GM12878 (cell line): Measurements from ENCODE around the gene DPH7. TPM values are rescaled to one million over a fixed set of nuclear protein-coding genes. Genes with fewer than 3 reads are reported as not detected.

Experiments
- ASH2L ChIP-seq: fragments of 300-600, 200-600 bp; sonication (generic); IDR thresholded peaks from 2 replicates; pipeline ENCODE4 v1.6.1; 2017; ENCODE audit warnings: low read depth, mild to moderate bottlenecking, borderline replicate concordance
- BRCA1 ChIP-seq: IDR thresholded peaks from 2 replicates; pipeline ENCODE4 v1.6.1; 2011; ENCODE audit warnings: low read depth, low read length, improper control_type of control experiment
- E2F4 ChIP-seq: IDR thresholded peaks from 2 replicates; pipeline ENCODE4 v1.6.1; 2012; ENCODE audit warnings: low read depth, low read length, improper control_type of control experiment
- GABPA ChIP-seq: IDR thresholded peaks from 2 replicates; pipeline ENCODE4 v1.6.1; 2014; ENCODE audit warnings: antibody characterized with exemption, low read depth, mild to moderate bottlenecking, inconsistent platforms
- MYB ChIP-seq: fragments of 150-350 bp; IDR thresholded peaks from 2 replicates; pipeline ENCODE4 v1.6.1; 2014; ENCODE audit warnings: mild to moderate bottlenecking, low read depth, low read length, borderline replicate concordance
- NBN ChIP-seq: fragments of 450-650 bp; IDR thresholded peaks from 2 replicates; pipeline ENCODE4 v1.6.1; 2016
- NFYA ChIP-seq: IDR thresholded peaks from 2 replicates; pipeline ENCODE4 v1.6.1; 2011; ENCODE audit warnings: low read depth, mild to moderate bottlenecking, low read length, improper control_type of control experiment, borderline replicate concordance
- NR2C1 ChIP-seq: fragments of 450-650 bp; IDR thresholded peaks from 2 replicates; pipeline ENCODE4 v1.6.1; 2017; ENCODE audit warnings: antibody characterized with exemption, mild to moderate bottlenecking, moderate library complexity
- POLR2AphosphoS2 ChIP-seq: IDR thresholded peaks from 2 replicates; pipeline ENCODE4 v1.6.1; 2011; ENCODE audit warnings: low read depth, mild to moderate bottlenecking, low read length, improper control_type of control experiment, moderate library complexity
- RAD21 ChIP-seq: IDR thresholded peaks from 2 replicates; pipeline ENCODE4 v1.6.1; 2011; ENCODE audit warnings: mild to moderate bottlenecking, low read depth, low read length, moderate library complexity; ENCODE audit not compliant: insufficient read depth
- RB1 ChIP-seq: fragments of 450-650 bp; formaldehyde crosslinking; IDR thresholded peaks from 2 replicates; pipeline ENCODE4 v1.6.1; 2017; ENCODE audit warnings: mild to moderate bottlenecking, borderline replicate concordance
- RCOR1 ChIP-seq: conservative IDR thresholded peaks from 2 replicates; pipeline ENCODE4 v1.6.1; 2012; ENCODE audit warnings: low read depth, low read length, improper control_type of control experiment
- SIX5 ChIP-seq: IDR thresholded peaks from 2 replicates; pipeline ENCODE4 v1.6.1; 2011; ENCODE audit warnings: mild to moderate bottlenecking, low read depth, low read length, moderate library complexity; ENCODE audit not compliant: severe bottlenecking
- SMAD5 ChIP-seq: IDR thresholded peaks from 2 replicates; pipeline ENCODE4 v1.6.1; 2016; ENCODE audit warnings: antibody characterized with exemption, low read depth
- STAT1 ChIP-seq: fragments of 450-650 bp; conservative IDR thresholded peaks from 2 replicates; pipeline ENCODE4 v1.6.1; 2014; ENCODE audit warnings: antibody characterized with exemption, mild to moderate bottlenecking
- WRNIP1 ChIP-seq: IDR thresholded peaks from 2 replicates; pipeline ENCODE4 v1.6.1; 2011; ENCODE audit warnings: low read depth, low read length, improper control_type of control experiment, borderline replicate concordance
- ZBTB33 ChIP-seq: fragments of 450-650 bp; IDR thresholded peaks from 2 replicates; pipeline ENCODE4 v1.6.1; 2017; ENCODE audit warnings: mild to moderate bottlenecking
- ZNF217 ChIP-seq: fragments of 450-650 bp; IDR thresholded peaks from 2 replicates; pipeline ENCODE4 v1.6.1; 2017; ENCODE audit warnings: antibody characterized with exemption, mild to moderate bottlenecking
- ZNF274 ChIP-seq: IDR thresholded peaks from one replicate; pipeline ENCODE4 v1.8.0; 2011; ENCODE audit not compliant: insufficient read length, insufficient read depth
- polyA plus RNA-seq, 11 experiments: library from polyadenylated mRNA; depleted of rRNA in 4 of 11; unstranded in 6 of 11; stranded (reverse) in 5 of 11; fragments of >200 nt; fragmentation: Nextera tagmentation in 4 of 11; fragmentation: Illumina TruSeq in 1 of 11; extraction: Ambion mirVana in 4 of 11; extraction: Trizol in 1 of 11; gene quantifications; 1 replicate in 1 of 11; 2 replicates in 10 of 11; pipeline versions ENCODE4 v1.2.1 to v1.2.3, GENCODE V29; 2011 to 2016; ENCODE audit warnings: inconsistent platforms in 2 of 11, missing spikeins in 2 of 11, low read depth in 1 of 11
- total RNA-seq, 4 experiments: library from RNA; depleted of rRNA in 3 of 4; stranded (reverse); fragments of >200 nt in 3 of 4; fragmentation: Illumina TruSeq in 1 of 4; extraction: Trizol in 1 of 4; gene quantifications; 2 replicates each; pipeline versions ENCODE4 v1.2.1 to v1.2.3, GENCODE V29; 2013 to 2021
- TF ChIP-seq, protein P1 (sequence below): fragments of 450-650 bp; IDR thresholded peaks from 2 replicates; pipeline ENCODE4 v1.6.1; 2017; ENCODE audit warnings: antibody characterized with exemption, mild to moderate bottlenecking, moderate library complexity
- TF ChIP-seq, protein P2 (sequence below): fragments of 450-650 bp; IDR thresholded peaks from 2 replicates; pipeline ENCODE4 v1.6.1; 2016; ENCODE audit warnings: mild to moderate bottlenecking
- TF ChIP-seq, protein P3 (sequence below): IDR thresholded peaks from 2 replicates; pipeline ENCODE4 v1.6.1; 2011; ENCODE audit warnings: mild to moderate bottlenecking, low read depth, low read length, moderate library complexity; ENCODE audit not compliant: insufficient replicate concordance

DPH7 gene
- total and polyA plus RNA-seq, 10 of the 15 experiments (the other 5 are each of a cell fraction or from before 2014, with no cell fraction given) = 8.7 to 40.0 (median 28.1) TPM

DNA sequence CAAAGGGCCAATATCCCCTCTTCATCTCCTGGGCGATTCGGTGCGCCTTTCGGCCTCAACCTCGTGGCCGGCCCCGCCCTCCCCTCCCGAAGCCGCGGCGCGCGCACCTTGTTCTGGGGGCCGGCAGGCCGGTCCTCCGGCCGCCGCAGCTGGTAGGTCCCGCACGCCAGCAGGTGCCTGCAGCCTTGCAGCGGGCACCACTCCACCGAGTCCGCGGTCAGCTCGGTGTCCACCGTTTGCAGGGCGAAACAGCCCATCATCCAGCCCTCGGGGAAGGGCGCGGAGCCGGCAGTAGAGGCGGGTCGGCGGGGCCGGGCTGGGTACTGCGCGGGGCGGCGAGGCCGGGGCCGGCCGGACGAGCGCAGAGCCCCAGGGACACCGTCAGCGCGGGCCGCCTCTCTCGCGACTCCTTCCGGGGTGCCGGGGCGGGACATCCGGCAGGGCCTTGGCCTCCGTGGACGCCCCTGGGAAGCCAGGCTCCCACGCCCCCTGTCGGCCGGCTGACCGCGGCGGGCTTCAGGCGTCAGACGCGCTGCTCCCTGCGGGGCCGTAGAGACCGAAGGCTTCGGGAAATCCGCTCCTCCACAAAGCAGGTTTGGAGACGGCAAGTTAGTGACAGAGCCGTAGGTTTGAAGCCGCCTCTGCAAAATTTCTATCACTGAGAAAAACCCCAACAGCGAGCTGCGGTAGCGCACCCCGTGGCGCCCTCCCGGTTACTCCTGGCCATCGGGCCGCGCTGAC, at the start of gene DPH7 (continued):
- TF ChIP-seq, protein P1, sequence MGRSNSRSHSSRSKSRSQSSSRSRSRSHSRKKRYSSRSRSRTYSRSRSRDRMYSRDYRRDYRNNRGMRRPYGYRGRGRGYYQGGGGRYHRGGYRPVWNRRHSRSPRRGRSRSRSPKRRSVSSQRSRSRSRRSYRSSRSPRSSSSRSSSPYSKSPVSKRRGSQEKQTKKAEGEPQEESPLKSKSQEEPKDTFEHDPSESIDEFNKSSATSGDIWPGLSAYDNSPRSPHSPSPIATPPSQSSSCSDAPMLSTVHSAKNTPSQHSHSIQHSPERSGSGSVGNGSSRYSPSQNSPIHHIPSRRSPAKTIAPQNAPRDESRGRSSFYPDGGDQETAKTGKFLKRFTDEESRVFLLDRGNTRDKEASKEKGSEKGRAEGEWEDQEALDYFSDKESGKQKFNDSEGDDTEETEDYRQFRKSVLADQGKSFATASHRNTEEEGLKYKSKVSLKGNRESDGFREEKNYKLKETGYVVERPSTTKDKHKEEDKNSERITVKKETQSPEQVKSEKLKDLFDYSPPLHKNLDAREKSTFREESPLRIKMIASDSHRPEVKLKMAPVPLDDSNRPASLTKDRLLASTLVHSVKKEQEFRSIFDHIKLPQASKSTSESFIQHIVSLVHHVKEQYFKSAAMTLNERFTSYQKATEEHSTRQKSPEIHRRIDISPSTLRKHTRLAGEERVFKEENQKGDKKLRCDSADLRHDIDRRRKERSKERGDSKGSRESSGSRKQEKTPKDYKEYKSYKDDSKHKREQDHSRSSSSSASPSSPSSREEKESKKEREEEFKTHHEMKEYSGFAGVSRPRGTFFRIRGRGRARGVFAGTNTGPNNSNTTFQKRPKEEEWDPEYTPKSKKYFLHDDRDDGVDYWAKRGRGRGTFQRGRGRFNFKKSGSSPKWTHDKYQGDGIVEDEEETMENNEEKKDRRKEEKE = peak; percentile 69; the same call in 1 of the 2 replicates
- TF ChIP-seq, protein P2, sequence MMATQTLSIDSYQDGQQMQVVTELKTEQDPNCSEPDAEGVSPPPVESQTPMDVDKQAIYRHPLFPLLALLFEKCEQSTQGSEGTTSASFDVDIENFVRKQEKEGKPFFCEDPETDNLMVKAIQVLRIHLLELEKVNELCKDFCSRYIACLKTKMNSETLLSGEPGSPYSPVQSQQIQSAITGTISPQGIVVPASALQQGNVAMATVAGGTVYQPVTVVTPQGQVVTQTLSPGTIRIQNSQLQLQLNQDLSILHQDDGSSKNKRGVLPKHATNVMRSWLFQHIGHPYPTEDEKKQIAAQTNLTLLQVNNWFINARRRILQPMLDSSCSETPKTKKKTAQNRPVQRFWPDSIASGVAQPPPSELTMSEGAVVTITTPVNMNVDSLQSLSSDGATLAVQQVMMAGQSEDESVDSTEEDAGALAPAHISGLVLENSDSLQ = peak; percentile 57
- no peak for TF ChIP-seq WRNIP1
- no peak for TF ChIP-seq RAD21
- TF ChIP-seq RB1 = peak; percentile 96
- peak; percentile 100 for TF ChIP-seq NR2C1
- TF ChIP-seq STAT1 = peak; percentile 92
- peak; percentile 37; the same call in 1 of the 2 replicates for TF ChIP-seq SMAD5
- peak; percentile 57; the same call in 1 of the 2 replicates for TF ChIP-seq NBN
- TF ChIP-seq ZBTB33 = peak; percentile 55; the same call in 1 of the 2 replicates
- peak; percentile 70; the same call in 1 of the 2 replicates for TF ChIP-seq ZNF217
- peak; percentile 80; the same call in 1 of the 2 replicates for TF ChIP-seq ASH2L
- TF ChIP-seq, protein P3, sequence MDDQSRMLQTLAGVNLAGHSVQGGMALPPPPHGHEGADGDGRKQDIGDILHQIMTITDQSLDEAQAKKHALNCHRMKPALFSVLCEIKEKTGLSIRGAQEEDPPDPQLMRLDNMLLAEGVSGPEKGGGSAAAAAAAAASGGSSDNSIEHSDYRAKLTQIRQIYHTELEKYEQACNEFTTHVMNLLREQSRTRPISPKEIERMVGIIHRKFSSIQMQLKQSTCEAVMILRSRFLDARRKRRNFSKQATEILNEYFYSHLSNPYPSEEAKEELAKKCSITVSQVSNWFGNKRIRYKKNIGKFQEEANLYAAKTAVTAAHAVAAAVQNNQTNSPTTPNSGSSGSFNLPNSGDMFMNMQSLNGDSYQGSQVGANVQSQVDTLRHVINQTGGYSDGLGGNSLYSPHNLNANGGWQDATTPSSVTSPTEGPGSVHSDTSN = no peak
- TF ChIP-seq POLR2AphosphoS2 = peak; percentile 77; the same call in 1 of the 2 replicates
- TF ChIP-seq ZNF274 = no peak
- peak; percentile 66 for TF ChIP-seq SIX5
- no peak for TF ChIP-seq BRCA1
- no peak for TF ChIP-seq MYB
- TF ChIP-seq RCOR1 = no peak
- TF ChIP-seq NFYA = no peak
- TF ChIP-seq GABPA = peak; percentile 95
- TF ChIP-seq E2F4 = no peak
